ENCODE data around the gene SPAAR.
"Not testable (repeated sequence)": the region's sequence is repeated elsewhere in the genome, so short reads cannot be mapped to it uniquely, and the experiment has no call there.

The SPAAR gene

DNA sequence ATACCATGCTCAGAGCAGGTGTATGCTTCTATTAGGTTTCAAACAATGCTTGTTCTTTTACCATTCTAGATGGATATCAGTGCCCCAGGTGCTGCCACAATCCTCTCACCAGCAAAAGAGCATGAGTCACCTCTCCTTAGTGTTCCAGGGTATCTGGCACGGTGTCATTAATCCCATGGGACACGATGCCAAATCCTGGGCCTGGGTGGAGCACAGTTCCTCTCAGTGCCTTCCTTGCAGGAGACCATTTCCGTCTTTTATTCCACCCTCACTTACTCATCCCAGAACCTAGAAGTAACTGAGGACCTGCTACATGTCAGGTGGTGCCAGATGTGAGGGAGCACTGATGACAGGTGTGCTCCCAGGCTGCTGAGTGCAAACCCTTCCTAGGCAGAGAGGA, 37.7 kb upstream of the SPAAR start:
- Histone ChIP-seq H3K36me3 (ENCODE audit: control insufficient read depth in 5 of 5, insufficient read depth in 5 of 5, low read length in 5 of 5) (no peaks in the 10 kb centered on the region), H3K9ac (ENCODE audit: low read length in 5 of 5) (no peak overlapping the region), H3K27me3 (ENCODE audit: control insufficient read depth in 5 of 5, insufficient read depth in 4 of 5, low read length in 5 of 5) (peaks cover 0 to 31% (median 15%) of the 10 kb centered on the region in 5 donors), H3K9me3 (ENCODE audit: control insufficient read depth in 5 of 5, low read length in 5 of 5) (no peaks in the 10 kb centered on the region), H3K4me1 (ENCODE audit: control insufficient read depth in 5 of 5, insufficient read depth in 5 of 5, low read length in 5 of 5) (no peaks in the 10 kb centered on the region), H3K27ac (ENCODE audit: low read depth, low read length) (no peak overlapping the region), H3K4me3 (ENCODE audit: low read depth in 1 of 5, low read length in 5 of 5) (no peak overlapping the region)

DNA sequence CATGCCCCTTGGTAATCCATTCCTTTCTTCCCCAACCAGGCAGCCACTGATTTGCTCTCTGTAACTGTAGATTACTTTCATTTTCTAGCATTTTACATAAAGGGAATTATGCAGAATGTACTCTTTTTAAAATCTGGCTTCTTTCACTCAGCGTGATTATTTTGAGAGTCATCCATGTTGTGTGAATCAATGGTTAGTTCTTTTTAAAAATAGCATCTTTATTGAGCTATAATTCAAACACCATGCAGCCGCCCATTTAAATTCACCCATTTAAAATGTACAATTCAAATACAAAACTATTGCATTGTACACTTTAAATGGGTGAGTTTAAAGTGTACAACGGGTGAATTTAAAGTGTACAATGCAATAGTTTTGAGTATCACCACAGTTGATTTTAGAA, 36.8 kb upstream of the SPAAR start:
- peaks cover 0 to 27% (median 12%) of the 10 kb centered on the region in 5 donors for H3K27me3 ChIP-seq (ENCODE audit: control insufficient read depth in 5 of 5, insufficient read depth in 4 of 5, low read length in 5 of 5)
- H3K27ac ChIP-seq (ENCODE audit: low read depth, low read length): no peak overlapping the region
- H3K9ac ChIP-seq (ENCODE audit: low read length in 5 of 5): no peak overlapping the region

DNA sequence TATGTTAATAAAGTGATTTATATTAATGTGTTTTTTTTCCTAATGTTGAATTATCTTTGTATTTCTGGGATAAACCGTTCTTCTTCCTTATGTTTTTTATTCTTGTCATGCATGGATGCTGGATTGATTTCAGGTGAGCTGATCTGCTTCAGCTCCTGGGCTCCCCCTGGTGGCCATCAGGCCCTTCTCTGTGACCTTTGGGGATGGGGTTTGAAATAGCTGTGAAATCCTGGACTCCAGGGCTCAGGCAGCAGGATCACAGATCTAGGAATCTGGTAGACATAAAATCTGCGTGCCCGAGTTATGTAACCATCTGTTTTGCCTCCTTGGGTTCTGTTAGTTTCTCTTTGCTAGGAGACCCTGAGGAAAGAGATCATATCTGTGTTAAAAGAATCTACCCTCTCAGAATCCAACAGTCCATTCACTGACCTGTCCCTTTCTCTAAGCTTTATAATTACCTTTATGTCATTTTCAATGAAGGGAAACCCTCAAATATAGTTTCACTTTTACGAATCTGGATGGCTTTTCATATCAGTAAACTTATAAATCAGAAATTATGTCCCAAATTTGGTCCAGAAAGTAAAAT, 26.9 kb upstream of the SPAAR start:
- Histone ChIP-seq H3K4me1 (ENCODE audit: control insufficient read depth in 5 of 5, insufficient read depth in 5 of 5, low read length in 5 of 5) (peaks cover 0 to 4% (median 3%) of the 10 kb centered on the region in 5 donors), H3K27me3 (ENCODE audit: control insufficient read depth in 5 of 5, insufficient read depth in 4 of 5, low read length in 5 of 5) (no peaks in the 10 kb centered on the region), H3K4me3 (ENCODE audit: low read depth in 1 of 5, low read length in 5 of 5) (no peak overlapping the region), H3K36me3 (ENCODE audit: control insufficient read depth in 5 of 5, insufficient read depth in 5 of 5, low read length in 5 of 5) (no peaks in the 10 kb centered on the region), H3K9me3 (ENCODE audit: control insufficient read depth in 5 of 5, low read length in 5 of 5) (peaks cover 0 to 6% (median 2%) of the 10 kb centered on the region in 5 donors), H3K27ac (ENCODE audit: low read depth, low read length) (no peak overlapping the region), H3K9ac (ENCODE audit: low read length in 5 of 5) (peak overlapping the region in 1 of 5 donors; percentile 7)

More for the DNA sequence above, 36.8 kb upstream of the SPAAR start:
- H3K4me1 ChIP-seq (ENCODE audit: control insufficient read depth in 5 of 5, insufficient read depth in 5 of 5, low read length in 5 of 5): no peaks in the 10 kb centered on the region
- no peaks in the 10 kb centered on the region for H3K36me3 ChIP-seq (ENCODE audit: control insufficient read depth in 5 of 5, insufficient read depth in 5 of 5, low read length in 5 of 5)
- no peak overlapping the region for H3K4me3 ChIP-seq (ENCODE audit: low read depth in 1 of 5, low read length in 5 of 5)
- H3K9me3 ChIP-seq (ENCODE audit: control insufficient read depth in 5 of 5, low read length in 5 of 5): peaks cover 0 to 9% (median 5%) of the 10 kb centered on the region in 5 donors

DNA sequence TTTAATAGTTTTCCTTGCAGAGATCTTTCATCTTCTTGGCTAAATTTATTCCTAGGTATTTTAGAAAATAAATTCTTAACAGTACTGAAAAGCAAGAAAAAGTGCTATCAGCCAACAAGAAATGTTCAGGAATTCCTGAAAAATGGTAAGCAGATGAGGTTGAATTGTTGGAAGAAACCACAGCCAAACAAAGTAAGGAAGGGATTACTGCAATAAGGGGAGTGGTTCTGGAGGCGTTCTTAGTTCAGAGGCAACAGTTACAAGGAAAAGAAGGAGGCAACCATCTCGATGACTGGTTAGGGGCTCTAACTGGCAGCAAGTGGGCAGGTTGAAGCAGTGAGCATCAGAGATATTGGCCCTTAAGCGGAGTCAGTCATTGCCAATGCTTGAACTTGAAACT, 26.3 kb upstream of the SPAAR start:
- no peak overlapping the region for H3K27ac ChIP-seq (ENCODE audit: low read depth, low read length)
- H3K9ac ChIP-seq (ENCODE audit: low read length in 5 of 5): no peak overlapping the region
- H3K4me3 ChIP-seq (ENCODE audit: low read depth in 1 of 5, low read length in 5 of 5): no peak overlapping the region
- H3K4me1 ChIP-seq (ENCODE audit: control insufficient read depth in 5 of 5, insufficient read depth in 5 of 5, low read length in 5 of 5): peaks cover 0 to 4% (median 3%) of the 10 kb centered on the region in 5 donors
- no peaks in the 10 kb centered on the region for H3K27me3 ChIP-seq (ENCODE audit: control insufficient read depth in 5 of 5, insufficient read depth in 4 of 5, low read length in 5 of 5)
- no peaks in the 10 kb centered on the region for H3K36me3 ChIP-seq (ENCODE audit: control insufficient read depth in 5 of 5, insufficient read depth in 5 of 5, low read length in 5 of 5)
- no peaks in the 10 kb centered on the region for H3K9me3 ChIP-seq (ENCODE audit: control insufficient read depth in 5 of 5, low read length in 5 of 5)

DNA sequence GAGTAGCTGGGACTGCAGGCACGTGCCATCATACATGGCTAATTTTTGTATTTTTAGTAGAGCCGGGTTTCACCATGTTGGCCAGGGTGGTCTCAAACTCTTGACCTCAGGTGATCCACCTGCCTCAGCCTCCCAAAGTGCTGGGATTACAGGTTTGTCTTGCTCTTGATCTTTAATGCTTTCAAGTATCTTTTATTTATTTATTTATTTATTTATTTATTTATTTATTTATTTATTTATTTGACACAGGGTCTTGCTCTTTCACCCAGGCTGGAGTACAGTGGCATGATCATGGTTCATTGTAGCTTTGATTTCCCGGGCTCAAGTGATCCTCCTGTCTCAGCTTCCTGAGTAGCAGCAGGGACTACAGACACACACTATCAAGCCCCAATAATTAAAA, 24.4 kb upstream of the SPAAR start:
- H3K27me3 ChIP-seq (ENCODE audit: control insufficient read depth in 5 of 5, insufficient read depth in 4 of 5, low read length in 5 of 5); H3K9me3 ChIP-seq (ENCODE audit: control insufficient read depth in 5 of 5, low read length in 5 of 5); H3K27ac ChIP-seq (ENCODE audit: low read depth, low read length); H3K4me1 ChIP-seq (ENCODE audit: control insufficient read depth in 5 of 5, insufficient read depth in 5 of 5, low read length in 5 of 5); H3K9ac ChIP-seq (ENCODE audit: low read length in 5 of 5); H3K4me3 ChIP-seq (ENCODE audit: low read depth in 1 of 5, low read length in 5 of 5); H3K36me3 ChIP-seq (ENCODE audit: control insufficient read depth in 5 of 5, insufficient read depth in 5 of 5, low read length in 5 of 5): not testable (repeated sequence)

DNA sequence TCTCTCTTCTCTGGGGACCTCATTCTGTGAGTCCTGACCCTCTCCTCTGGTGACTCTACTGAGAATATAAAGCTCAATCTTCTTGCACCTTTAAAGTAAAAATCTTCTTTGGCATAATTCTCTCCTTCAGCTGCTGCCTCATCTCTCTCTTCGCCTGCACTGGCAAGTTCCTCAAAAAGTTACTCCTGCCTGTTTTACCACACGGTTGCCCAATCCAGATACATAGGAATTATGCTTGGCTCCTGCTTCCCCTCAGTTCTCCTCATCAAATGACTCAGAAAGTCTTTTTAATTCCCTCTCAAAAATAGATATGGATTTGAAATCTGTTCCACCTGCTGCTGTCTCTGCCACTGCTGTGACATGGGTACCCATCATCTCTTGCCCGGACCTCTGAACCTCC, 17.6 kb upstream of the SPAAR start:
- H3K9ac ChIP-seq (ENCODE audit: low read length in 5 of 5): no peak overlapping the region
- no peaks in the 10 kb centered on the region for H3K9me3 ChIP-seq (ENCODE audit: control insufficient read depth in 5 of 5, low read length in 5 of 5)
- no peak overlapping the region for H3K4me3 ChIP-seq (ENCODE audit: low read depth in 1 of 5, low read length in 5 of 5)
- no peaks in the 10 kb centered on the region for H3K36me3 ChIP-seq (ENCODE audit: control insufficient read depth in 5 of 5, insufficient read depth in 5 of 5, low read length in 5 of 5)
- H3K27me3 ChIP-seq (ENCODE audit: control insufficient read depth in 5 of 5, insufficient read depth in 4 of 5, low read length in 5 of 5): peaks cover 0 to 3% (median 0%) of the 10 kb centered on the region in 5 donors
- H3K27ac ChIP-seq (ENCODE audit: low read depth, low read length): no peak overlapping the region
- no peaks in the 10 kb centered on the region for H3K4me1 ChIP-seq (ENCODE audit: control insufficient read depth in 5 of 5, insufficient read depth in 5 of 5, low read length in 5 of 5)

DNA sequence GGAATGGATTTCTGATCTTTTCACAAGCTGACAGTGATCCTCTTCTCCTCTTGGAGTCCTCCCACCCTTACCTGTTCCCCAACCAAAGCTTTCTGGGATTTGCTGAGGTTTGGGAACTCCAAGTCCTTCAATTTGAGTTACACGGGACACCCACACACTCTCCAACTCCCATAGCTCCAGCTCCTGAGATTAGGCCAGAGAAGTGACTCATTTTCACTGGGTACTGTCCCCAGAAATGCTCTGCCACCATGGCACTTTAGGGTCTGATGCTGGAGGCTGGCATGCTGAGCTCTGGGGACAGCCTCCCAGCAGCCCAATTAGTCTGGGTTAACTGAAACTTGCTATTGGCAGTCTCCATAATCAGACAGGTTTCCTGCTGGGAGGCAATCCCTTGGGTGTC, 17.2 kb upstream of the SPAAR start:
- no peak overlapping the region for H3K27ac ChIP-seq (ENCODE audit: low read depth, low read length)
- no peaks in the 10 kb centered on the region for H3K9me3 ChIP-seq (ENCODE audit: control insufficient read depth in 5 of 5, low read length in 5 of 5)
- H3K36me3 ChIP-seq (ENCODE audit: control insufficient read depth in 5 of 5, insufficient read depth in 5 of 5, low read length in 5 of 5): no peaks in the 10 kb centered on the region
- no peak overlapping the region for H3K4me3 ChIP-seq (ENCODE audit: low read depth in 1 of 5, low read length in 5 of 5)
- H3K4me1 ChIP-seq (ENCODE audit: control insufficient read depth in 5 of 5, insufficient read depth in 5 of 5, low read length in 5 of 5): no peaks in the 10 kb centered on the region
- H3K9ac ChIP-seq (ENCODE audit: low read length in 5 of 5): no peak overlapping the region
- H3K27me3 ChIP-seq (ENCODE audit: control insufficient read depth in 5 of 5, insufficient read depth in 4 of 5, low read length in 5 of 5): peaks cover 0 to 3% (median 0%) of the 10 kb centered on the region in 5 donors

DNA sequence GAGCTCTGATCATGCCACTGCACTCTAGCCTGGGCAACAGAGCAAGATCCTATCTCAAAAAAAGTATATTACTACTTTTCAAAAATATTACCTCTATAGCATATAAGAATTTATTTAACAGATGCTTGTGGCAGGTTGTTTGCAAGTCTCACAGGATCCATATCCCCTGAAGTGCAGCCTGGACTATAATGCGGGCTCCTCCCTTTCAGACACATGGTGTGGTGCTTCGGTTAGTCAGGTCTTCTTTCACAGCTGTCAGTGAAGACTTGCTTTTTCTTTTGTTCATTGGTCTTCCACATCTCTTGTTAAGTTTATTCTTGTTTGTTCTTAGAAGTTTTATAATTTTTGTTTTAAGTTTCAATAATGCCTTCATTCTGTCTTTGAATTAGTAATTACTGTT, 12.7 kb upstream of the SPAAR start:
- Histone ChIP-seq H3K4me1 (ENCODE audit: control insufficient read depth in 5 of 5, insufficient read depth in 5 of 5, low read length in 5 of 5) (no peaks in the 10 kb centered on the region), H3K27me3 (ENCODE audit: control insufficient read depth in 5 of 5, insufficient read depth in 4 of 5, low read length in 5 of 5) (peaks cover 0 to 3% (median 0%) of the 10 kb centered on the region in 5 donors), H3K4me3 (ENCODE audit: low read depth in 1 of 5, low read length in 5 of 5) (no peak overlapping the region), H3K27ac (ENCODE audit: low read depth, low read length) (no peak overlapping the region), H3K36me3 (ENCODE audit: control insufficient read depth in 5 of 5, insufficient read depth in 5 of 5, low read length in 5 of 5) (no peaks in the 10 kb centered on the region), H3K9ac (ENCODE audit: low read length in 5 of 5) (no peak overlapping the region), H3K9me3 (ENCODE audit: control insufficient read depth in 5 of 5, low read length in 5 of 5) (no peaks in the 10 kb centered on the region)

DNA sequence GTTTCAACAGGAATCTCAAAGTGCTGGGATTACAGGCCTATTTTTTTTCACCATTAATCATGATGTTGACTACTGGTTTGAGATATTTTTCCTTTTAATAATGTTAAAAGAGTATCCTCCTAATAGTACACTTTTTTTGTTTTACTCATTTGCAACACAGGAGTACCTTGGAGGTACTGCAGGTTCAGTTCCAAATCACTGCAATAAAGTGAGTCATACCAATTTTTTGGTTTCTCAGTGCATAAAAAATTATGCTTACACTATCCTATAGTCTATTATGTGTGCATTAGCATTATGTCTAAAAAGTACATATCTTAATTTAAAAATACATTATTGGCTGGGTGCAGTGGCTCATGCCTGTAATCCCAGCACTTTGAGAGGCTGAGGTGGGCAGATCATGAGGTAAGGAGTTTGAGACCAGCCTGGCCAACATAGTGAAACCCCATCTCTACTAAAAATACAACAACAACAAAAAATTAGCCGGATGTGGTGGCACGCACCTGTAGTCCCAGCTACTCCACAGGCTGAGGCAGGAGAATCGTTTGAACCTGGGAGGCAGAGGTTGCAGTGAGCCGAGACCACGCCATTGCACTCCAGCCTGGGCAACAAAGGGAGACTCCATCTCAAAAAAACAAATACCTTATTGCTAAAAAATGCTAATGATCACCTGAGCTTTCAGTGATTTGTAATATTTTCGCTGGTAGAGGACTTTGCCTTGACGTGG, 11.8 kb upstream of the SPAAR start:
- not testable (repeated sequence) for H3K9me3 ChIP-seq (ENCODE audit: control insufficient read depth in 5 of 5, low read length in 5 of 5); H3K4me3 ChIP-seq (ENCODE audit: low read depth in 1 of 5, low read length in 5 of 5); H3K27me3 ChIP-seq (ENCODE audit: control insufficient read depth in 5 of 5, insufficient read depth in 4 of 5, low read length in 5 of 5); H3K27ac ChIP-seq (ENCODE audit: low read depth, low read length); H3K36me3 ChIP-seq (ENCODE audit: control insufficient read depth in 5 of 5, insufficient read depth in 5 of 5, low read length in 5 of 5); H3K4me1 ChIP-seq (ENCODE audit: control insufficient read depth in 5 of 5, insufficient read depth in 5 of 5, low read length in 5 of 5); H3K9ac ChIP-seq (ENCODE audit: low read length in 5 of 5)

DNA sequence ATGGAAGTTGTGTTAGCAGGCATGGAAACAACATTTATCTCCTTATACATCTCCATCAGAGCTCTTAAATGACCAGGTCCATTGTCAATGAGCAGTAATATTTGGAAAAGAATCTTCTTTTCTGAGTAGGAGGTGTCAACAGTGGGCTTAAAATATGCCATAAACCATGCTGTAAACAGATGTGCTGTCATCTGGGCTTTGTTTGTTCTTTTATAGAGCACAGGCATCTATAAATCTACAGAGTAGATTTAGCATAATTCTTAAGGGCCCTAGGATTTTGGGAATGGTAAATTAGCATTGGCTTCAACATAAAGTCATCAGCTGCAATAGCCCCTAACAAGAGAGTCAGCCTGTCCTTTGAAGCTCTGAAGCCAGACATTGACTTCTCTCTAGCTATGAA, 11.0 kb upstream of the SPAAR start:
- H3K4me3 ChIP-seq (ENCODE audit: low read depth in 1 of 5, low read length in 5 of 5): no peak overlapping the region
- H3K27me3 ChIP-seq (ENCODE audit: control insufficient read depth in 5 of 5, insufficient read depth in 4 of 5, low read length in 5 of 5): no peaks in the 10 kb centered on the region
- no peak overlapping the region for H3K27ac ChIP-seq (ENCODE audit: low read depth, low read length)
- H3K9ac ChIP-seq (ENCODE audit: low read length in 5 of 5): no peak overlapping the region
- no peaks in the 10 kb centered on the region for H3K36me3 ChIP-seq (ENCODE audit: control insufficient read depth in 5 of 5, insufficient read depth in 5 of 5, low read length in 5 of 5)
- peaks cover 0 to 4% (median 3%) of the 10 kb centered on the region in 5 donors for H3K4me1 ChIP-seq (ENCODE audit: control insufficient read depth in 5 of 5, insufficient read depth in 5 of 5, low read length in 5 of 5)
- H3K9me3 ChIP-seq (ENCODE audit: control insufficient read depth in 5 of 5, low read length in 5 of 5): no peaks in the 10 kb centered on the region

Measured in subcutaneous abdominal adipose tissue (tissue), 5 donors.